DND-41 (cell line): Measurements from ENCODE around the gene GRID1.

Source experiments
- ATAC-seq: fragments of 200-7000 bp; cut with Tn5 transposase; 3 replicates; pipeline ENCODE4 v1.9.1; 2021; ENCODE audit warnings: low read depth; ENCODE audit not compliant: insufficient read depth
- DNase-seq: peaks from one replicate; pipeline ENCODE4 v3.0.0-alpha.2; 2020
- H2AFZ ChIP-seq: 2 replicates; pipeline ENCODE4 v1.6.0; 2012; ENCODE audit warnings: low read depth, low read length
- H3K27ac ChIP-seq: 2 replicates; pipeline ENCODE4 v1.5.1; 2012; ENCODE audit warnings: low read length, inconsistent platforms
- H3K27me3 ChIP-seq: fragments of 200-600 bp; sonication (generic); 2 replicates; pipeline ENCODE4 v1.6.0; 2012; ENCODE audit warnings: low read length, mild to moderate bottlenecking, inconsistent platforms; ENCODE audit not compliant: insufficient read depth, poor library complexity
- H3K36me3 ChIP-seq: 2 replicates; pipeline ENCODE4 v1.5.1; 2012; ENCODE audit warnings: low read length, inconsistent platforms; ENCODE audit not compliant: insufficient read depth
- H3K4me1 ChIP-seq: 2 replicates; pipeline ENCODE4 v1.5.1; 2012; ENCODE audit warnings: mild to moderate bottlenecking, low read length; ENCODE audit not compliant: insufficient read depth
- H3K4me2 ChIP-seq: 2 replicates; pipeline ENCODE4 v1.6.0; 2012; ENCODE audit warnings: mild to moderate bottlenecking, moderate library complexity, low read length, inconsistent platforms; ENCODE audit not compliant: insufficient read depth
- H3K4me3 ChIP-seq, 2 experiments: fragments of 200-600 bp in 1 of 2; shearing (Covaris generic) in 1 of 2; 2 replicates each; pipeline ENCODE4 v1.5.1; 2012 to 2016; ENCODE audit warnings: inconsistent platforms in 2 of 2, low read length in 2 of 2, mild to moderate bottlenecking in 2 of 2, low read depth in 1 of 2, moderate library complexity in 1 of 2
- H3K79me2 ChIP-seq: 2 replicates; pipeline ENCODE4 v1.6.0; 2012; ENCODE audit warnings: low read length, inconsistent platforms; ENCODE audit not compliant: insufficient read depth
- H3K9ac ChIP-seq: 2 replicates; pipeline ENCODE4 v1.6.0; 2012; ENCODE audit warnings: low read depth, mild to moderate bottlenecking, inconsistent platforms, low read length, moderate library complexity
- H3K9me3 ChIP-seq: 2 replicates; pipeline ENCODE4 v1.5.1; 2012; ENCODE audit warnings: low read length, moderate library complexity, mild to moderate bottlenecking, inconsistent platforms; ENCODE audit not compliant: insufficient read depth, severe bottlenecking
- H4K20me1 ChIP-seq: 2 replicates; pipeline ENCODE4 v1.6.0; 2012; ENCODE audit warnings: low read length; ENCODE audit not compliant: insufficient read depth
- CTCF ChIP-seq: IDR thresholded peaks from 2 replicates; pipeline ENCODE4 v1.5.1; 2012; ENCODE audit warnings: borderline replicate concordance, low read length, moderate library complexity, mild to moderate bottlenecking; ENCODE audit not compliant: poor library complexity, severe bottlenecking; ENCODE audit errors: extremely low read depth
- EZH2 ChIP-seq: IDR thresholded peaks from 3 replicates; pipeline ENCODE4 v1.6.1; 2012; ENCODE audit warnings: borderline replicate concordance, low read depth, mild to moderate bottlenecking, moderate library complexity, low read length, inconsistent platforms; ENCODE audit not compliant: severe bottlenecking

The GRID1 gene

GRCh38 chr10:86139066-86139657, 227.4 kb downstream of the GRID1 start:
- Histone ChIP-seq H3K27me3 (no peaks in the 10 kb centered on the region), H3K36me3 (no peaks in the 10 kb centered on the region), H3K9ac (no peak overlapping the region), H2AFZ (no peak overlapping the region), H3K79me2 (no peaks in the 10 kb centered on the region), H3K4me1 (no peaks in the 10 kb centered on the region), H3K4me2 (no peak overlapping the region), H4K20me1 (no peaks in the 10 kb centered on the region; the same call in 1 of the 2 replicates), H3K27ac (no peak overlapping the region), H3K9me3 (no peaks in the 10 kb centered on the region), H3K4me3 (no peak overlapping the region)
- peak; percentile 69; the same call in 2 of the 3 replicates for ATAC-seq
- TF ChIP-seq CTCF, result peak; percentile 77
- TF ChIP-seq EZH2, result no peak
- peak; percentile 42 for DNase-seq

GRCh38 chr10:86138551-86139065, 228.0 kb downstream of the GRID1 start:
- H3K27me3 ChIP-seq, result no peaks in the 10 kb centered on the region
- no peak overlapping the region for H3K4me2 ChIP-seq

DNA sequence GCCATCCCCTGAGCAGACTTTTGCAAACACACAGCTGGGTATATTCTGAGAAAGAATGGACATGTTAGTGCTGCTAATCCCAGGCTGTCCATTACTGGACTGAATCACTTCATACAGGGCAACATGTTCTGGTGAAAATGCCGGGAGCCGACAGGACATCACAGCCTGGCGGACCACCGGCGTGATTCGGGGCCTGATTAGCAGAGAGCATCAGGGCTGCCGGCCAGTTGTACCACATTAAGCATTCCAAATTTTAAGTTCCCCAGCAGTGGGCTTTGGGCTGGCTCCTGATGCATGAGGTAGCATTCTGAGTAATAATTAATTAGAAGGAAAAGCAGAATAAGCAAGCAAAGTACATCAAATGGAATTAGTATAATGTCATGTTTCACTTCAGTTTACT, 229.0 kb downstream of the GRID1 start:
- no peak overlapping the region for H2AFZ ChIP-seq
- H3K4me2 ChIP-seq, result no peak overlapping the region
- no peaks in the 10 kb centered on the region for H3K79me2 ChIP-seq
- no peak overlapping the region for H3K27ac ChIP-seq
- no peak overlapping the region for H3K4me3 ChIP-seq
- no peaks in the 10 kb centered on the region for H3K9me3 ChIP-seq
- ATAC-seq (no peak), DNase-seq (no peak)
- no peaks in the 10 kb centered on the region for H3K4me1 ChIP-seq
- no peaks in the 10 kb centered on the region for H4K20me1 ChIP-seq
- H3K9ac ChIP-seq, result no peak overlapping the region
- TF ChIP-seq CTCF (no peak), EZH2 (no peak)
- no peaks in the 10 kb centered on the region for H3K36me3 ChIP-seq
- no peaks in the 10 kb centered on the region for H3K27me3 ChIP-seq

More at GRCh38 chr10:86138551-86139065, 228.0 kb downstream of the GRID1 start:
- Histone ChIP-seq H3K27ac (no peak overlapping the region), H3K36me3 (no peaks in the 10 kb centered on the region), H2AFZ (no peak overlapping the region), H3K9ac (no peak overlapping the region), H3K79me2 (no peaks in the 10 kb centered on the region), H3K4me1 (no peaks in the 10 kb centered on the region), H4K20me1 (no peaks in the 10 kb centered on the region; the same call in 1 of the 2 replicates), H3K9me3 (no peaks in the 10 kb centered on the region), H3K4me3 (no peak overlapping the region)
- DNase-seq (no peak), ATAC-seq (no peak)
- no peak for TF ChIP-seq EZH2

DNA sequence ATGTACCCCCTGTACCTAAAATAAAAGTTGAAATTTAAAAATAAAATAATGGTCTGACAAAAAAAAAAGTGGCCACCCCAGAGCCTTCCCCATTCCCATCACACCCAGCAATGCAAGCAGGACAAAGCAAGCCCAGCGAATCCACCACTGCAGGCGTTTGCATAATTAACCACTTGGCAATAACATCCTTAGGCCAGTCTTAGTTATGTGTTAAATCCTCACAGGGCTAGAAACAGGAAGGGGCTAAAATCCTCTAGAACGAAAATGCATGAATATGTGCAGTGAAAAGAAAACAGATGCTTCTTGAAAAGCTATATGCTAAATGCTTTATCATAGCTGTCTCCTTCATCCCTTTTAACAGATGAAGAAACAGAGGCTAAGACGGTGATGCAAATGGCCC, 229.7 kb downstream of the GRID1 start:
- no peak for DNase-seq
- Histone ChIP-seq H2AFZ (no peak overlapping the region), H3K4me3 (no peak overlapping the region), H4K20me1 (no peaks in the 10 kb centered on the region), H3K27ac (no peak overlapping the region), H3K4me2 (no peak overlapping the region), H3K79me2 (no peaks in the 10 kb centered on the region), H3K9ac (no peak overlapping the region), H3K36me3 (no peaks in the 10 kb centered on the region), H3K9me3 (no peaks in the 10 kb centered on the region), H3K27me3 (no peaks in the 10 kb centered on the region), H3K4me1 (no peaks in the 10 kb centered on the region)
- ATAC-seq, result no peak
- TF ChIP-seq EZH2 (no peak), CTCF (no peak)
